GM19438 (cell line): ENCODE results near the gene FBRS.
"Not testable (repeated sequence)": the region's sequence is repeated elsewhere in the genome, so short reads cannot be mapped to it uniquely, and the experiment has no call there.

Experiments used
- ATAC-seq: cut with Tn5 transposase; IDR thresholded peaks from one replicate; pipeline ENCODE4 v1.9.1; 2021; ENCODE audit warnings: low read depth; ENCODE audit not compliant: unreplicated experiment

The FBRS gene

DNA sequence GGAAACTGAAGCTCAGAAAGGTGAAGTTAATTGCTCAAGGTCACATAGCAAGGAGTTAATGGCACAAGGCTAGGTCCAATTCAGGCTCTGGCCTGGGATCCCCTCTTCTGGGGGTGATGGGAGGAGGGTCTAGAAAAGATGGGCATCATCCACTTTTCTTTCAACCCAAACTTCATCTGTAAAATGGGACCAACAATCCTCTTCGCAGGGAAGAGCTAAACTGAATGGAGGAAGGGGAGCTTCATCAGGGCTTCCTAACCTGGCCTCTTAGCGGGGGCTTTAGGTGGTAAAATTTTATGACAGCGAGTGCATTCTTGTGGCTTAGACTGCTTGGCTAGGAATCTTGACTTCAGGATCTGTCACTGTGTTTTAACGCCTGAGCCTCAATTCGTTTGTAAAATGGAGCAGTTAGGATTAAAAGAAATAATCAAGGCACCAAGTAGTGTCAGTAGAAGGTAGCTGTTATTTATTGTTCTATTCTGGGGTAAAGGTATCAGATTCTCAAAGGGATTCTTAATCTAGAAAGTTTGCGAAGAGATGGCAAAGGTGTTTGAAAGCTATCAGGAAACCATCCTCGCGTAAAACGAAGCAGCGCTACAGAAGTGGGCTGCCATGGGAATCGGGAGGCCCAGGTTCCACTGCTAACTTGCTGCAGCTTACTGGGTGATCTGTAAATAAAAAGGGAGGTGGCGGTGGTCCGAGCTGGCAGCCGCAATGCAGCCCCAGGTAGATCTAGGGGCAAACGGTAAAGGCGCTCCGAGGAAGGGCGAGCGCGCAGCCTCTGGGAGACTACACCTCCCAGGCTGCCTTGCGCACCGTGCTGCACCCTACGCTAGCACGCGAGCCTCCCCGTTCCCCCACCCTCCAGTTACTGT, 39.3 kb downstream of the FBRS start:
- peak; percentile 83 for ATAC-seq

- peak; percentile 53 for ATAC-seq
Observed at GRCh38 chr16:30698139-30698815, 40.0 kb downstream of the FBRS start.

DNA sequence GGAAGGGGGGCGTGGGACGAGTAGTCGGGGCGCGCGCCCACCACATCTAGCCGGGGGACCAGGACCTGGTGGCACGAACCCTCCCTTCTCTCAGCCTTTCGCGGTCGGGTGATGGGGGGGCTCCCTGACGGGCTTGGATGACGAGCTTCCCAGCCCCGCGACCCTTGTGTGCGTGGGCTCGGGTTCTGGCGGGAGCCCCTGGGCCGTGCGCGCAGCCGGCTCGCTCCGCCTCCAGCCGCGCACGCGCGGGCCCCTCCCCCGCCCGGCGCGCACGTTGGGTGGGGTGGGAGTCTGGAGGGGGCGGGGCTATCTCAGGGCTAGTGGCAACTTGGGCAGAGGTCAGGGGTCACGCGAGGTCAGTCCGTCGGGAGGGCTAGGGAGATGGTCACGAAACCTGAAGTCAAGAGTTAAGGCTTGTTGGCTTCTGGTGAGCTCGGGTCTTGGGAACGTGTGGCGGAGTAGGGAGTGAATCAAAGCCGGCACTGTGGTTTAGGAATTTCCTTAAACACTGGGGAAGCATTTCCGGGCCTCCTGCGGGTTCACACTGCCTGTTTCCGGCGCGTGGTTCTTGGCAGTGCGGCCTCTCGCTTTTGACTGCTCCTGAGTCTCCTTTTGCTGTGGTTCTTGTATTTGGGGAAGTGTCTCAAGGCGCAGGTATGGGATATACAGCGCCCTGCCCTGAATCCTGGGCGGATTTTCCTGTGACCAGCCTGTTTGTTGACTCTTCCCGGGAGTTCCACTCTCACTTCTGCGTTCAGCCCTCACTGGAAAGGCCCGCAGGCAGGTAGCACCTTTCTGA, 40.8 kb downstream of the FBRS start, which contains the start of gene SRCAP:
SRCAP (plus strand) TSS at position 356 of the 799 bp plus-strand sequence. CDS start 1,654 bp downstream, outside the sequence.
- peak; percentile 37 for ATAC-seq

- no peak for ATAC-seq
Observed at GRCh38 chr16:30699615-30700099, 41.4 kb downstream of the FBRS start.

GRCh38 chr16:30700491-30700890, 42.3 kb downstream of the FBRS start:
- ATAC-seq, result no peak

- no peak for ATAC-seq
Observed at GRCh38 chr16:30700971-30701370, 42.7 kb downstream of the FBRS start.

- not testable (repeated sequence) for ATAC-seq
Observed at GRCh38 chr16:30703071-30703470, 44.8 kb downstream of the FBRS start.

GRCh38 chr16:30703971-30704370, 45.7 kb downstream of the FBRS start:
- ATAC-seq, result no peak

GRCh38 chr16:30706046-30706445, 47.8 kb downstream of the FBRS start:
- ATAC-seq, result no peak

GRCh38 chr16:30710971-30711370, 52.7 kb downstream of the FBRS start:
- no peak for ATAC-seq

GRCh38 chr16:30711712-30712111, 53.5 kb downstream of the FBRS start:
- no peak for ATAC-seq

GRCh38 chr16:30715750-30716445, 57.7 kb downstream of the FBRS start:
- no peak for ATAC-seq

GRCh38 chr16:30720086-30720485, 61.9 kb downstream of the FBRS start:
- no peak for ATAC-seq
